ENCODE data around the gene HEBP2.

DNA sequence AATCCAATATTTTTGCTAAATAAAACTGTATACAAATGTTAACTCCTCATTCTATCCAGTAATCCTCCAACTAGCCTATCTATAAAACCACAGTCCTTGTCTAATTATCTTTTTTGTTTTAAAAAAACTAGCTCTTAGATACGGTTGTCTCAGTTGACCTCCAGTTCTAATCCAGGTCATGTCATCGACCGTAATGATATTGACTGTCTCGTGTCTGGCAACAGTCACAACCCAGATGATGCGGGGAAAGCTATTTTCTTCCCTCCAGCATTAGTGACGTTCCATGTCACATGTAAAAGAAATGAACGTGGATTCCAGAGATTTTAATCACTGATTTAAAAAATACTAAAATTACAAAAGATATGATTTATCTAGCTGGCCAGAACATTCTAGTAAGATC is 35.5 kb downstream of the HEBP2 start:
- TF ChIP-seq, protein P1, sequence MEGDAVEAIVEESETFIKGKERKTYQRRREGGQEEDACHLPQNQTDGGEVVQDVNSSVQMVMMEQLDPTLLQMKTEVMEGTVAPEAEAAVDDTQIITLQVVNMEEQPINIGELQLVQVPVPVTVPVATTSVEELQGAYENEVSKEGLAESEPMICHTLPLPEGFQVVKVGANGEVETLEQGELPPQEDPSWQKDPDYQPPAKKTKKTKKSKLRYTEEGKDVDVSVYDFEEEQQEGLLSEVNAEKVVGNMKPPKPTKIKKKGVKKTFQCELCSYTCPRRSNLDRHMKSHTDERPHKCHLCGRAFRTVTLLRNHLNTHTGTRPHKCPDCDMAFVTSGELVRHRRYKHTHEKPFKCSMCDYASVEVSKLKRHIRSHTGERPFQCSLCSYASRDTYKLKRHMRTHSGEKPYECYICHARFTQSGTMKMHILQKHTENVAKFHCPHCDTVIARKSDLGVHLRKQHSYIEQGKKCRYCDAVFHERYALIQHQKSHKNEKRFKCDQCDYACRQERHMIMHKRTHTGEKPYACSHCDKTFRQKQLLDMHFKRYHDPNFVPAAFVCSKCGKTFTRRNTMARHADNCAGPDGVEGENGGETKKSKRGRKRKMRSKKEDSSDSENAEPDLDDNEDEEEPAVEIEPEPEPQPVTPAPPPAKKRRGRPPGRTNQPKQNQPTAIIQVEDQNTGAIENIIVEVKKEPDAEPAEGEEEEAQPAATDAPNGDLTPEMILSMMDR (conservative IDR thresholded peaks at IDR 0.05; ENCODE audit: low read depth, low read length) = no peak
- TF ChIP-seq POLR2A (IDR thresholded peaks at IDR 0.05; ENCODE audit: low read depth, low read length) = no peak
- no peak for TF ChIP-seq CEBPB (IDR thresholded peaks at IDR 0.05; ENCODE audit: low read depth, low read length)
- no peak for TF ChIP-seq SMC3 (IDR thresholded peaks at IDR 0.05; ENCODE audit: low read depth, low read length)
- no peak for TF ChIP-seq MAFK (IDR thresholded peaks at IDR 0.05; ENCODE audit: low read depth, low read length)
- TF ChIP-seq RAD21 (IDR thresholded peaks at IDR 0.05; ENCODE audit: low read length) = no peak
- TF ChIP-seq, protein P2, sequence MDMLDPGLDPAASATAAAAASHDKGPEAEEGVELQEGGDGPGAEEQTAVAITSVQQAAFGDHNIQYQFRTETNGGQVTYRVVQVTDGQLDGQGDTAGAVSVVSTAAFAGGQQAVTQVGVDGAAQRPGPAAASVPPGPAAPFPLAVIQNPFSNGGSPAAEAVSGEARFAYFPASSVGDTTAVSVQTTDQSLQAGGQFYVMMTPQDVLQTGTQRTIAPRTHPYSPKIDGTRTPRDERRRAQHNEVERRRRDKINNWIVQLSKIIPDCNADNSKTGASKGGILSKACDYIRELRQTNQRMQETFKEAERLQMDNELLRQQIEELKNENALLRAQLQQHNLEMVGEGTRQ (IDR thresholded peaks at IDR 0.05; ENCODE audit: low read depth, low read length) = no peak
- no peak for TF ChIP-seq MXI1 (IDR thresholded peaks at IDR 0.05; ENCODE audit: borderline replicate concordance, low read depth, low read length)
- no peak for TF ChIP-seq CHD1 (IDR thresholded peaks at IDR 0.05; ENCODE audit: low read depth, low read length)
- TF ChIP-seq RCOR1 (IDR thresholded peaks at IDR 0.05; ENCODE audit: insufficient replicate concordance, low read length) = no peak
- TF ChIP-seq RFX5 (IDR thresholded peaks at IDR 0.05; ENCODE audit: low read depth, low read length) = no peak
- TF ChIP-seq FOS (IDR thresholded peaks at IDR 0.05; ENCODE audit: low read depth, low read length) = no peak
